T-helper 22 cell (primary cell): ENCODE measurements around the gene BOD1L1.

ENCODE experiments used
- DNase-seq: peaks from one replicate; pipeline ENCODE4 v3.0.0-alpha.2; 2020; ENCODE audit warnings: low read depth

The BOD1L1 gene

GRCh38 chr4:13539047-13539618 lies 88.4 kb downstream of the BOD1L1 start:
- DNase-seq = no peak

- no peak for DNase-seq
These were observed 89.0 kb downstream of the BOD1L1 start for GRCh38 chr4:13538427-13538973.

- no peak for DNase-seq
These were observed 89.7 kb downstream of the BOD1L1 start for GRCh38 chr4:13537832-13538177.

GRCh38 chr4:13537011-13537831 lies 90.3 kb downstream of the BOD1L1 start:
- DNase-seq = no peak

- DNase-seq = no peak
These were observed 90.9 kb downstream of the BOD1L1 start for GRCh38 chr4:13536607-13537006.

GRCh38 chr4:13535708-13536361 lies 91.7 kb downstream of the BOD1L1 start:
- no peak for DNase-seq

GRCh38 chr4:13535118-13535517 lies 92.4 kb downstream of the BOD1L1 start:
- DNase-seq = no peak

GRCh38 chr4:13534344-13535063 lies 93.0 kb downstream of the BOD1L1 start:
- no peak for DNase-seq

GRCh38 chr4:13533670-13534343 lies 93.7 kb downstream of the BOD1L1 start:
- DNase-seq = no peak

- no peak for DNase-seq
These were observed 95.9 kb downstream of the BOD1L1 start for GRCh38 chr4:13531625-13531998.

GRCh38 chr4:13530823-13531624 lies 96.5 kb downstream of the BOD1L1 start:
- DNase-seq = no peak

GRCh38 chr4:13529128-13529919 lies 98.2 kb downstream of the BOD1L1 start:
- DNase-seq = no peak

- DNase-seq = no peak
These were observed 98.8 kb downstream of the BOD1L1 start for GRCh38 chr4:13528821-13529127.

- DNase-seq = no peak
These were observed 99.3 kb downstream of the BOD1L1 start for GRCh38 chr4:13527981-13528820.

GRCh38 chr4:13527192-13527980 lies 100.1 kb downstream of the BOD1L1 start:
- no peak for DNase-seq

- DNase-seq = no peak
These were observed 100.9 kb downstream of the BOD1L1 start for GRCh38 chr4:13526658-13527057.

GRCh38 chr4:13525606-13526281 lies 101.8 kb downstream of the BOD1L1 start:
- DNase-seq = no peak
